Suprapubic skin (tissue), 4 donors: ENCODE data around the gene GBGT1. TPM values are rescaled to one million over a fixed set of nuclear protein-coding genes. Genes with fewer than 3 reads are reported as not detected.

Source experiments
- DNase-seq, 2 donors: peaks; one replicate each; pipeline ENCODE4 v3.0.0-alpha.2; 2019; ENCODE audit warnings: low spot score in 2 of 2
- H3K27ac ChIP-seq: fragments of 200-600 bp; sonication (generic); one replicate; pipeline ENCODE4 v1.5.1; 2019
- H3K27me3 ChIP-seq: fragments of 200-600 bp; sonication (generic); one replicate; pipeline ENCODE4 v1.5.1; 2019
- H3K36me3 ChIP-seq: fragments of 200-600 bp; sonication (generic); one replicate; pipeline ENCODE4 v1.5.1; 2019
- H3K4me1 ChIP-seq: fragments of 200-600 bp; sonication (generic); one replicate; pipeline ENCODE4 v1.5.1; 2019
- H3K4me3 ChIP-seq: fragments of 200-600 bp; sonication (generic); one replicate; pipeline ENCODE4 v1.5.1; 2019; ENCODE audit warnings: mild to moderate bottlenecking
- H3K9me3 ChIP-seq: fragments of 200-600 bp; sonication (generic); one replicate; pipeline ENCODE4 v1.5.1; 2019
- EP300 ChIP-seq: sonication (generic); formaldehyde crosslinking; IDR thresholded peaks from one replicate; pipeline ENCODE4 v1.6.1; 2017; ENCODE audit warnings: antibody characterized with exemption
- POLR2A ChIP-seq, 2 donors: fragments of 450-650 bp; IDR thresholded peaks; one replicate each; pipeline ENCODE4 v1.6.1; 2017; ENCODE audit warnings: antibody characterized with exemption in 2 of 2, mild to moderate bottlenecking in 2 of 2, moderate library complexity in 2 of 2
- POLR2AphosphoS5 ChIP-seq, 3 donors: sonication (generic); formaldehyde crosslinking; IDR thresholded peaks; one replicate each; pipeline ENCODE4 v1.6.1; 2017; ENCODE audit warnings: antibody characterized with exemption in 3 of 3
- WGBS: methylation state at CpG from one replicate; pipeline ENCODE4 v1.1.5; 2018; 5-methylcytosine and 5-hydroxymethylcytosine counted together
- total RNA-seq, 4 donors: library from RNA; depleted of rRNA; stranded (reverse); fragments of >200 nt; gene quantifications; one replicate each; pipeline ENCODE4 v1.1.0, GENCODE V29; 2016
- TF ChIP-seq, protein P1 (sequence below), 2 donors: fragments of 200-600 bp in 1 of 2; fragments of 450-650 bp in 1 of 2; sonication (generic) in 1 of 2; IDR thresholded peaks; one replicate each; pipeline ENCODE4 v1.5.1; 2016 to 2019; ENCODE audit warnings: antibody characterized with exemption in 2 of 2, mild to moderate bottlenecking in 1 of 2, moderate library complexity in 1 of 2

GBGT1 gene
- total RNA-seq, 4 donors from 2014 or later = 2.6 to 14.6 (median 5.8) TPM

DNA sequence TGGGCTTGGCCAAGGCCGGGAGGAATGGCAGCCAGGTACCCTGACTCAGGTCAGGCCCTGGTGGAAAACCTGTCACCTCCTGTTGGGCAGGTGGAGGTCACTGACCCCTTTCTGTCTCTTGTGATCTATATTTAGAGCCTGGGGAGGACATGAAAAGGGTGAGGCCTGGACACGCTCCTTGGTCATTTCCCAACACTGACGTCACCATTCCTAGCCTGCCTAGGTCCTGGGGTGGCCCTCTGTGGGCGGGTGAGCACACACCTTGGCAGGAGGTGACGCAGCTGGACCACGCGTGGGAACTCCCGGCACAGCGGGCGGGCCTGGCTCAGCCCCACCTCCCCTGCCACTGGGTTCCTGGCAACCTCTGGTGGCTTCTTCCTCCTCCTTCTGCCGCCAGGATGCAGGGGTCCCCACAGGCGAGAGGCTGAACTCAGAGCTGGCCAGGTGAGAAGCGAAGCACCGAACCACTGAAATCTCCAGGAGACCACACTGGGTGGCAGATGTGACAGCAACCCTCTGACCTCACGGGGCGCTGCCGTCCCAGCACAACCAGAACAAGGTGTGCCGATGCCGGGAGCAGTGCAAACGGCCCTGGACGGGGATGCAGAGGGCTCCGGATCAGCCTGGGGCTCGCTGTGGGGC lies 36.3 kb downstream of the GBGT1 start:
- Histone ChIP-seq H3K27me3 (no peaks in the 10 kb centered on the region), H3K36me3 (no peaks in the 10 kb centered on the region), H3K4me1 (peaks cover 86% of the 10 kb centered on the region), H3K9me3 (no peaks in the 10 kb centered on the region), H3K27ac (peak overlapping the region; percentile 89), H3K4me3 (no peak overlapping the region)
- no peak for TF ChIP-seq EP300
- peak in 2 of 3 donors; percentile 51 to 65 for TF ChIP-seq POLR2AphosphoS5 (IDR thresholded peaks at IDR 0.05)
- 71% methylated on average over 11 of the region's 23 CpGs for WGBS
- peak in 1 of 2 donors; percentile 91 for DNase-seq

DNA sequence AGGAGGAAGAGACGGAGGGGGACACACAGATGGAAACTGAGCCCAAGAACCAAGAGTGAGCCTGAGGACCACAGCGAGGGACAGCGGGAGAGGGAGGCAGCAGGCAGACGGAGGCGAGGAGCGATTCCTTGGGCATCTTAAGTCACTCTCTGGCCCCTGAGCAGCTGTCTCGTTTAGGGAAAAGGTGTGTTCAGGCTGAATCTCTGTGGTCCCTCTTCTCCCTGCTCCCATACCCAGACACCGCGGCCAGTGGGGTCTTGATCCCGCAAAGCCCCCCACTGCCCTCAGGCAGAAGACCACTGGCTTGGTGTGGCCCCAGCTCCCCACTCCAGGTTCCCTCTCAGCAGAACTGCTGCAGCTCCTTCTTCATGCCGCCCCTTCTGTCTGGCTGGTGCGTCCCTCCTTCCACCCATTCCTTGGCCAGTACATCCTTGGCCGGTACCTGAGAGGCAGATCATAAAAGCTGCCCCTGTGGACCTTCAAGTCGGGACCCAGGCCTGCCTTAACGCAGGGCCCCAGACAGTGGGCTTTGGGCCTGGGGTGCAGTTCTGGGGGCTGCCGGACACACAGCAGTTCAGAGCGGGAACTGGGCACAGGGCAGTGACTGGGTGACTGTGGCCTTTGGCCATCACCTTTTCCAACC lies 36.9 kb downstream of the GBGT1 start:
- Histone ChIP-seq H3K9me3 (no peaks in the 10 kb centered on the region), H3K27me3 (no peaks in the 10 kb centered on the region), H3K4me1 (peaks cover 86% of the 10 kb centered on the region), H3K27ac (peak overlapping the region; percentile 89), H3K36me3 (no peaks in the 10 kb centered on the region), H3K4me3 (peak overlapping the region; percentile 44)
- TF ChIP-seq, protein P1, sequence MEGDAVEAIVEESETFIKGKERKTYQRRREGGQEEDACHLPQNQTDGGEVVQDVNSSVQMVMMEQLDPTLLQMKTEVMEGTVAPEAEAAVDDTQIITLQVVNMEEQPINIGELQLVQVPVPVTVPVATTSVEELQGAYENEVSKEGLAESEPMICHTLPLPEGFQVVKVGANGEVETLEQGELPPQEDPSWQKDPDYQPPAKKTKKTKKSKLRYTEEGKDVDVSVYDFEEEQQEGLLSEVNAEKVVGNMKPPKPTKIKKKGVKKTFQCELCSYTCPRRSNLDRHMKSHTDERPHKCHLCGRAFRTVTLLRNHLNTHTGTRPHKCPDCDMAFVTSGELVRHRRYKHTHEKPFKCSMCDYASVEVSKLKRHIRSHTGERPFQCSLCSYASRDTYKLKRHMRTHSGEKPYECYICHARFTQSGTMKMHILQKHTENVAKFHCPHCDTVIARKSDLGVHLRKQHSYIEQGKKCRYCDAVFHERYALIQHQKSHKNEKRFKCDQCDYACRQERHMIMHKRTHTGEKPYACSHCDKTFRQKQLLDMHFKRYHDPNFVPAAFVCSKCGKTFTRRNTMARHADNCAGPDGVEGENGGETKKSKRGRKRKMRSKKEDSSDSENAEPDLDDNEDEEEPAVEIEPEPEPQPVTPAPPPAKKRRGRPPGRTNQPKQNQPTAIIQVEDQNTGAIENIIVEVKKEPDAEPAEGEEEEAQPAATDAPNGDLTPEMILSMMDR (IDR thresholded peaks at IDR 0.05) = no peak
- TF ChIP-seq EP300 (no peak), POLR2A (IDR thresholded peaks at IDR 0.05) (no peak), POLR2AphosphoS5 (IDR thresholded peaks at IDR 0.05) (no peak)
- 72% methylated on average over 15 of the region's 17 CpGs for WGBS
- DNase-seq = no peak

DNA sequence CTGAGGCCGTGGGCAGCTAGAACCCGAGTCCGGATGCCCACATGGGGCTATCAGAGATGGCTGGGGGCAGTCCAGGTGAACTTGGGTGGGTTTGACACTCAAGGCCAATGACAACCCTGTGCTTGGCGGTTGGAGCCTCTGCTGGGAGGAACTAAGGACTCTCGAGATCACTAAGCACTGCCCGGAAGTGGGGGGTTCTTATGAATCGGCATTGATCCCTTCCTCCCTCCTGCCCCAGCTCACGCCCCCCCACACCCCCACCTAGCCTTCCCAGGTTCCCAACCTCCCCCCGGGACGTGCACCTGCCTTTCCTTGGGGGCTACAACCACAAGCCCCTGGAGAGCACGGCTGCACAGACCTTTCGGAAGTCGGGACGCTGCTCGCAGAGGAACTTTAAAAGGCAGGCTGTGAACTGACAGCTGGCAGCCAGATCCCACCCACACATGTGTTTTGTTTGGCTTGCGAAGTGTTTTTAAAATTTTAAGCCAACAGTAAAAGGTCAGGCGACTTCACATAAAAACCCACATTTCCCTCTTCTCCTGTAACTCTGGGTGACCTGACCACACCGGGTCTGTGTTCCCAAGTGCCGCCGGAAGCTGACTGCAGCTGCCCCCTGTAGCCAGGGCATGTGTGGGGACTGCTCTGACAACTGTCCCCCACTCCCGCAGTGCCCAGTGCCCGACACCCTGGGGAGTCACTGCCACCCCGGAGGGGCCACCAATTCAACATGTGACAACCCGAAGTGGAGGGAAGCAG lies 37.6 kb downstream of the GBGT1 start:
- no peak for DNase-seq
- H3K4me3 ChIP-seq = peak overlapping the region; percentile 44
- H3K27me3 ChIP-seq = no peaks in the 10 kb centered on the region
- H3K27ac ChIP-seq = peak overlapping the region; percentile 89
- TF ChIP-seq EP300 (no peak), POLR2AphosphoS5 (IDR thresholded peaks at IDR 0.05) (no peak), POLR2A (IDR thresholded peaks at IDR 0.05) (no peak)
- TF ChIP-seq, protein P1 (IDR thresholded peaks at IDR 0.05) = no peak
- H3K36me3 ChIP-seq = no peaks in the 10 kb centered on the region
- 37% methylated on average over 21 of the region's 24 CpGs for WGBS
- H3K4me1 ChIP-seq = peaks cover 86% of the 10 kb centered on the region
- H3K9me3 ChIP-seq = no peaks in the 10 kb centered on the region

DNA sequence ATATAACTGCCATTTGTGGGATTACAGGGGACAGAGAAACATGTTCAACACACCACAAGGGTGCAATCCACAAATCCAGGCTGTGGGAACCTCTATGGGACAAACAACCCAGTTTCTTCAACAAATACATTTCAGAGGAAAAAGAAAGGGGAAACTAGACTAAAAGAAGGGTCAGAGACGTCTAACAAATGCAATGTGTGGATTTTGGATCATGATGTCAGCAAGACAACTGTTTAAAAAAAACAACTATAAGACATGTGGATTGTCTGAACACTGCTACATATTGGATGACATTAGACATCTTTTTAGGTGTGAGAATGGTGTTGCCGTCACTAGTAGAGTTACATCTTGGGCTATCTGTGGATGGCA lies 38.8 kb downstream of the GBGT1 start:
- no peak for TF ChIP-seq EP300
- TF ChIP-seq, protein P1 (IDR thresholded peaks at IDR 0.05) = no peak
- no peak for TF ChIP-seq POLR2AphosphoS5 (IDR thresholded peaks at IDR 0.05)
- no peak for TF ChIP-seq POLR2A (IDR thresholded peaks at IDR 0.05)
- 81% methylated on average over 2 of the region's 2 CpGs for WGBS
- Histone ChIP-seq H3K27ac (no peak overlapping the region), H3K9me3 (no peaks in the 10 kb centered on the region), H3K36me3 (no peaks in the 10 kb centered on the region), H3K4me1 (peaks cover 87% of the 10 kb centered on the region), H3K27me3 (no peaks in the 10 kb centered on the region), H3K4me3 (no peak overlapping the region)
- no peak for DNase-seq

DNA sequence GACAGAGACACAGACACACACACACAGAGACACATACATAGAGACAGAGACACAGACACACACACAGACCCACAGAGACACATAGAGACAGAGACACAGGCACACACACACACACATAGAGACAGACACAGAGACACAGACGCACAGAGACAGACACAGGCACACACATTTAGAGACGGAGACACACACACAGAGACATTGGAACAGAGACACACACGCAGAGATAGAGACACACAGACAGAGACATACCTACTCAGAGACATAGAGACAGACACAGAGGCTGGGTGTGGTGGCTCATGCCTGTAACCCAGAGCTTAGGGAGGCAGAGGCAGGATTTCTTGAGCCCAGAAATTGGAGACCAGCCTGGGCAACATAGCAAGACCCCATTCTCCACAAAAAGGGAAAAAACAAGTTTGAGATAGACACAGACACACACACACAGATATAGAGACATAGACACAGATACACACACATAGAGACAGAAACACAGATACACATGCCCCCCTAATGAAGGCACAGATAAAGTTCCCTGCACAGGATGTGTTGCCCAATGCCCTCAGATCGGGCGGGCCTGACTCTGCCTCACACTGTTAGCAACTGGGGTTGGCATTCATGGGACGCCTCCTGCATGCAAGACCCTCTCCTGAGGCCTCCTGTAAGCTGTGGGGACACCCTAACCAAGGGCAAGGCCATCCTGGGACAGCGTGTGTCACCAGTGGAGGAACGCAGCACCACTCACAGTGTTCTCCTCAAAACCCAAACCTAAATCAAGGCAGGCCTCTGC lies 39.4 kb downstream of the GBGT1 start:
- Histone ChIP-seq H3K4me3 (no peak overlapping the region), H3K27me3 (no peaks in the 10 kb centered on the region), H3K9me3 (no peaks in the 10 kb centered on the region), H3K4me1 (peaks cover 87% of the 10 kb centered on the region), H3K27ac (no peak overlapping the region), H3K36me3 (no peaks in the 10 kb centered on the region)
- TF ChIP-seq POLR2AphosphoS5 (IDR thresholded peaks at IDR 0.05) (no peak), EP300 (no peak), POLR2A (IDR thresholded peaks at IDR 0.05) (no peak)
- TF ChIP-seq, protein P1 (IDR thresholded peaks at IDR 0.05) = no peak
- WGBS = 86% methylated on average over 8 of the region's 8 CpGs
- DNase-seq = no peak
